ENCODE results near the gene CLRN1. TPM values are rescaled to one million over a fixed set of nuclear protein-coding genes. Genes with fewer than 3 reads are reported as not detected.

Gene CLRN1
- total and polyA plus RNA-seq, 2 of the 13 experiments (the other 11 are each of a cell fraction or from before 2014, with no cell fraction given) = not detected

DNA sequence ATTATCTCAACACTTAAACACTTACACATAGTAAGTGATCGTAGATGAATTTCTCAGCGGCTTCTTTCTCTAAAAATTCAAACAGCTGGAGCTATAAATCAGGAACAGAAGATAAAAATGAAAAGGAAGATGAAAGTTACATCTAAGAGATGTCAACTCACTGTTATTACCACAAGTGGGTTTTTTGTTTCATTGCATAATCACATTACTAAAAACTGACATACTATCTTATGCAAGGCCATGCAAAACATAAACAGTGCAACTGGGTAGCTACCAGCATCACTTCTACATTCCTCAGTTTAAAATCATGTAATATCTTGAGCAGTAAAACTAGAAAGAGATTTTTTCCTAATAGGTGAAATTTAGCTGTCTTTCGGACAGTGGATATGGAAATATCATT, 82.2 kb downstream of the CLRN1 start:
- intact Hi-C loops (cut with micrococcal nuclease; ENCODE audit: unreplicated experiment) (no loop called here), in situ Hi-C loops (cut with HindIII; ENCODE audit: extremely low pct_ligation_motif_present, low pct_unique_long_range_greater_than_20kb) (no loop called here)
- no peak for DNase-seq (ENCODE audit: low spot score)
- Histone ChIP-seq H3K9ac (ENCODE audit: insufficient read depth, low read depth, low read length) (no peak overlapping the region), H3K9me3 (ENCODE audit: low read length) (no peaks in the 10 kb centered on the region), H3K4me3 (replicated peaks in 1 of 3; ENCODE audit: insufficient read depth in 1 of 3, low read depth in 2 of 3, low read length in 3 of 3) (no peak overlapping the region), H3K4me1 (ENCODE audit: insufficient read depth, low read length) (no peaks in the 10 kb centered on the region), H4K20me1 (ENCODE audit: insufficient read depth, low read length) (no peaks in the 10 kb centered on the region), H3K4me2 (ENCODE audit: low read depth, low read length) (no peak overlapping the region), H3K27me3 (ENCODE audit: control insufficient read depth in 1 of 2, insufficient read depth in 2 of 2, low read length in 2 of 2) (peaks cover 0 to 3% of the 10 kb centered on the region in 2 experiments; a peak in 1 of 5 replicates), H3K79me2 (ENCODE audit: insufficient read depth, low read length) (no peaks in the 10 kb centered on the region), H3K27ac (ENCODE audit: extremely low read length, insufficient read depth, low read length) (no peak overlapping the region), H2AFZ (ENCODE audit: low read length) (no peak overlapping the region), H3K36me3 (replicated peaks in 1 of 2; ENCODE audit: control insufficient read depth in 1 of 2, insufficient read depth in 2 of 2, low read length in 2 of 2) (no peaks in the 10 kb centered on the region)
- POLR2A ChIA-PET = no interaction called here
- ATAC-seq = no peak
- no peak for TF ChIP-seq GZF1 (CRISPR knock-in tag; IDR thresholded peaks at IDR 0.05)
- no peak for TF ChIP-seq MED1 (CRISPR knock-in tag; IDR thresholded peaks at IDR 0.05)
- TF ChIP-seq ZNF547 (CRISPR knock-in tag; IDR thresholded peaks at IDR 0.05) = no peak
- no peak for TF ChIP-seq CEBPB (IDR thresholded peaks at IDR 0.05; ENCODE audit: borderline replicate concordance, low read depth, low read length)
- no peak for TF ChIP-seq ZBTB25 (CRISPR knock-in tag; IDR thresholded peaks at IDR 0.05)
- 28% methylated on average over 3 of the region's 3 CpGs for WGBS (ENCODE audit: low lambda C conversion rate)
- CTCF ChIA-PET (ENCODE audit: low intra/inter-chr PET ratio, low total read pairs) = no interaction called here
- no TSS peak for BruUV-seq (replicated peaks)
- no peak for FAIRE-seq

DNA sequence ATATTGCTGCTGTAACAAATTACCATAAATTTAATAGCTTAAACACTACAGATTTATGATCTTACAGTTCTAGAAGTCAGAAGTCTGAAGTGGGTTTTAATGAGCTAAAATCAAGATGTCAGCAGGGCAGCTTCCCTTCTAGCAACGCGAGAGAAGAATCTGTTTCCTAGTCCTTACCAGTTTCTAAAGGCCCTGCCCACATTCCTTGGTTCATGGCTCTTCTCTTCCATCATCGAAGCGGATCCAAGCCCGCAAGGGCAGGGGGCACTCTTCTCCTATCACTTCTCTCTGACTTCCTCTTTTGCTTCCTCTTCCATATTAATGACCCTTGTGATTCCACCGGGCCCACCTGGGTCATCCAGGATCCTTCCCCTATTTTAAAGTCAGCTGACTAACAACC, 83.4 kb downstream of the CLRN1 start:
- ChIA-PET CTCF (ENCODE audit: low intra/inter-chr PET ratio, low total read pairs) (no interaction called here), POLR2A (no interaction called here)
- ATAC-seq = no peak
- Histone ChIP-seq H4K20me1 (ENCODE audit: insufficient read depth, low read length) (no peaks in the 10 kb centered on the region), H3K4me3 (replicated peaks in 1 of 3; ENCODE audit: insufficient read depth in 1 of 3, low read depth in 2 of 3, low read length in 3 of 3) (no peak overlapping the region), H3K27me3 (ENCODE audit: control insufficient read depth in 1 of 2, insufficient read depth in 2 of 2, low read length in 2 of 2) (peaks cover 0 to 3% of the 10 kb centered on the region in 2 experiments; a peak in 2 of 5 replicates), H3K4me2 (ENCODE audit: low read depth, low read length) (no peak overlapping the region), H2AFZ (ENCODE audit: low read length) (no peak overlapping the region), H3K9ac (ENCODE audit: insufficient read depth, low read depth, low read length) (no peak overlapping the region), H3K27ac (ENCODE audit: extremely low read length, insufficient read depth, low read length) (no peak overlapping the region), H3K4me1 (ENCODE audit: insufficient read depth, low read length) (no peaks in the 10 kb centered on the region), H3K9me3 (ENCODE audit: low read length) (no peaks in the 10 kb centered on the region), H3K36me3 (replicated peaks in 1 of 2; ENCODE audit: control insufficient read depth in 1 of 2, insufficient read depth in 2 of 2, low read length in 2 of 2) (no peaks in the 10 kb centered on the region), H3K79me2 (ENCODE audit: insufficient read depth, low read length) (no peaks in the 10 kb centered on the region)
- WGBS (ENCODE audit: low lambda C conversion rate) = 53% methylated on average over 6 of the region's 6 CpGs
- FAIRE-seq = no peak
- in situ Hi-C loops (cut with HindIII; ENCODE audit: extremely low pct_ligation_motif_present, low pct_unique_long_range_greater_than_20kb) (no loop called here), intact Hi-C loops (cut with micrococcal nuclease; ENCODE audit: unreplicated experiment) (no loop called here)
- no peak for DNase-seq (ENCODE audit: low spot score)
- BruUV-seq (replicated peaks) = no TSS peak
- no peak for TF ChIP-seq ZBTB37 (CRISPR knock-in tag; IDR thresholded peaks at IDR 0.05)
- TF ChIP-seq SMYD3 (CRISPR knock-in tag; IDR thresholded peaks at IDR 0.05) = no peak
- no peak for TF ChIP-seq HDAC6 (IDR thresholded peaks at IDR 0.05; ENCODE audit: low read depth, low read length)
- no peak for TF ChIP-seq RBFOX2 (IDR thresholded peaks at IDR 0.05; ENCODE audit: low read depth, low read length)
- TF ChIP-seq, protein P1, sequence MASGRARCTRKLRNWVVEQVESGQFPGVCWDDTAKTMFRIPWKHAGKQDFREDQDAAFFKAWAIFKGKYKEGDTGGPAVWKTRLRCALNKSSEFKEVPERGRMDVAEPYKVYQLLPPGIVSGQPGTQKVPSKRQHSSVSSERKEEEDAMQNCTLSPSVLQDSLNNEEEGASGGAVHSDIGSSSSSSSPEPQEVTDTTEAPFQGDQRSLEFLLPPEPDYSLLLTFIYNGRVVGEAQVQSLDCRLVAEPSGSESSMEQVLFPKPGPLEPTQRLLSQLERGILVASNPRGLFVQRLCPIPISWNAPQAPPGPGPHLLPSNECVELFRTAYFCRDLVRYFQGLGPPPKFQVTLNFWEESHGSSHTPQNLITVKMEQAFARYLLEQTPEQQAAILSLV (CRISPR knock-in tag; IDR thresholded peaks at IDR 0.05; ENCODE audit: borderline replicate concordance) = no peak
- TF ChIP-seq THYN1 (CRISPR knock-in tag; IDR thresholded peaks at IDR 0.05; ENCODE audit: borderline replicate concordance, low read depth) = no peak
- TF ChIP-seq ZKSCAN8 (CRISPR knock-in tag; IDR thresholded peaks at IDR 0.05; ENCODE audit: borderline replicate concordance) = no peak
- no peak for TF ChIP-seq ZBTB8A (CRISPR knock-in tag; IDR thresholded peaks at IDR 0.05; ENCODE audit: borderline replicate concordance, low read depth)
- no peak for TF ChIP-seq GRHL1 (CRISPR knock-in tag; conservative IDR thresholded peaks at IDR 0.05)
- TF ChIP-seq ZNF709 (CRISPR knock-in tag; IDR thresholded peaks at IDR 0.05) = no peak

Data from HepG2 (cell line).